Osteocyte (in vitro differentiated cells): ENCODE measurements around the gene TAS2R7. TPM values are rescaled to one million over a fixed set of nuclear protein-coding genes. Genes with fewer than 3 reads are reported as not detected.

Source experiments
- DNase-seq: peaks from one replicate; pipeline ENCODE4 v3.0.0; 2021; ENCODE audit warnings: mixed read lengths; ENCODE audit not compliant: unreplicated experiment; ENCODE audit errors: extremely low spot score
- H3K27ac Mint-ChIP-seq: one replicate; pipeline ENCODE4 v1.8.0; 2021; ENCODE audit warnings: mild to moderate bottlenecking, mixed read lengths; ENCODE audit not compliant: unreplicated experiment
- H3K27me3 Mint-ChIP-seq: one replicate; pipeline ENCODE4 v1.8.0; 2021; ENCODE audit warnings: mixed read lengths; ENCODE audit not compliant: unreplicated experiment
- H3K36me3 Mint-ChIP-seq: one replicate; pipeline ENCODE4 v1.8.0; 2021; ENCODE audit warnings: mixed read lengths; ENCODE audit not compliant: unreplicated experiment
- H3K4me1 Mint-ChIP-seq: one replicate; pipeline ENCODE4 v1.8.0; 2021; ENCODE audit warnings: mixed read lengths; ENCODE audit not compliant: unreplicated experiment
- H3K4me3 Mint-ChIP-seq: one replicate; pipeline ENCODE4 v1.8.0; 2021; ENCODE audit warnings: mild to moderate bottlenecking, moderate library complexity, mixed read lengths; ENCODE audit not compliant: unreplicated experiment
- H3K9me3 Mint-ChIP-seq: one replicate; pipeline ENCODE4 v1.8.0; 2021; ENCODE audit warnings: mixed read lengths; ENCODE audit not compliant: unreplicated experiment
- total RNA-seq: library from RNA; stranded (reverse); gene quantifications from 2 replicates; pipeline ENCODE4 v1.2.1, GENCODE V29; 2021
- TF ChIP-seq, protein P1 (sequence below): fragments of 200-600 bp; sonication (generic); IDR thresholded peaks from 2 replicates; pipeline ENCODE4 v1.5.0; 2021; ENCODE audit warnings: antibody characterized with exemption, mild to moderate bottlenecking, moderate library complexity

TAS2R7 gene
- total RNA-seq, 1 donor from 2014 or later, result not detected

DNA sequence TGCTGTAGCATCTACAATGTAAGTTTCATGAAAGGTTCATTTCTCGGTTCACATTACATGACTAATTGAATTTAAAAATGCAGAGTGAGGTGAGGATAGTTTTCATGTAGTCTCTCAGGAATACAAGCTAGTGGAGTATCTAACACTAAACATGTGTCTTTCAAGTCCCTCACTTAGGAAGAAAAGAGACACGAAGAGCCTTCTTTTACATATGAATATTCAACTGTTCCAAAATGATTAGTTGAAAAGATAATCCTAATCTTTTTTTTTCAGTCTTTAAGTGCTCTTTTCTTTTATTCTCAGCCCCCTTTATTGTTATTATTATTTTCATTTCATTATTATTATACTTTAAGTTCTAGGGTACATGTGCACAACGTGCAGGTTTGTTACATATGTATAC lies 36.0 kb upstream of the TAS2R7 start:
- Mint-ChIP-seq H3K4me3 (no peak overlapping the region), H3K27me3 (no peaks in the 10 kb centered on the region), H3K27ac (no peak overlapping the region), H3K4me1 (no peaks in the 10 kb centered on the region), H3K9me3 (no peaks in the 10 kb centered on the region), H3K36me3 (peaks cover 14% of the 10 kb centered on the region)
- DNase-seq, result no peak
- TF ChIP-seq, protein P1, sequence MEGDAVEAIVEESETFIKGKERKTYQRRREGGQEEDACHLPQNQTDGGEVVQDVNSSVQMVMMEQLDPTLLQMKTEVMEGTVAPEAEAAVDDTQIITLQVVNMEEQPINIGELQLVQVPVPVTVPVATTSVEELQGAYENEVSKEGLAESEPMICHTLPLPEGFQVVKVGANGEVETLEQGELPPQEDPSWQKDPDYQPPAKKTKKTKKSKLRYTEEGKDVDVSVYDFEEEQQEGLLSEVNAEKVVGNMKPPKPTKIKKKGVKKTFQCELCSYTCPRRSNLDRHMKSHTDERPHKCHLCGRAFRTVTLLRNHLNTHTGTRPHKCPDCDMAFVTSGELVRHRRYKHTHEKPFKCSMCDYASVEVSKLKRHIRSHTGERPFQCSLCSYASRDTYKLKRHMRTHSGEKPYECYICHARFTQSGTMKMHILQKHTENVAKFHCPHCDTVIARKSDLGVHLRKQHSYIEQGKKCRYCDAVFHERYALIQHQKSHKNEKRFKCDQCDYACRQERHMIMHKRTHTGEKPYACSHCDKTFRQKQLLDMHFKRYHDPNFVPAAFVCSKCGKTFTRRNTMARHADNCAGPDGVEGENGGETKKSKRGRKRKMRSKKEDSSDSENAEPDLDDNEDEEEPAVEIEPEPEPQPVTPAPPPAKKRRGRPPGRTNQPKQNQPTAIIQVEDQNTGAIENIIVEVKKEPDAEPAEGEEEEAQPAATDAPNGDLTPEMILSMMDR, result no peak

DNA sequence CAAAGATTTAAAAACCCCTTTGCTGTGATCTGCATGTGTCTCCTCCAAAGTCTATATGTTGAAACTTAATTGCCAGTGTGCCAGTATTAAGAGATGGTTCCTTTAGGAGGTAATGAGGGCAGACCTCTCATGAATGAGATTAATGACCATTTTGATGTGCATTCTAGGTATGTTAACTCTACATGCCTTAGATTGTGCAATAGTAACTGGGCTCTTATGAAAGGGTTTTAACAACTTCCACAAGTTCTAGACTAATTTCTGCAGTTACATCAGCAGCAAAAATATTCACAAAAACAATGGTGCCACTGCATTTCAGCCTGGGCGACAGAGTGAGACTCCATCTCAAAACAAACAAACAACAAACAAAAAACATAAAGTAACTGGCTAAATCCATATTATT lies 27.6 kb upstream of the TAS2R7 start:
- no peak for DNase-seq
- Mint-ChIP-seq H3K9me3 (no peaks in the 10 kb centered on the region), H3K27me3 (no peaks in the 10 kb centered on the region), H3K36me3 (no peaks in the 10 kb centered on the region), H3K27ac (no peak overlapping the region), H3K4me3 (no peak overlapping the region), H3K4me1 (no peaks in the 10 kb centered on the region)
- TF ChIP-seq, protein P1, result no peak

DNA sequence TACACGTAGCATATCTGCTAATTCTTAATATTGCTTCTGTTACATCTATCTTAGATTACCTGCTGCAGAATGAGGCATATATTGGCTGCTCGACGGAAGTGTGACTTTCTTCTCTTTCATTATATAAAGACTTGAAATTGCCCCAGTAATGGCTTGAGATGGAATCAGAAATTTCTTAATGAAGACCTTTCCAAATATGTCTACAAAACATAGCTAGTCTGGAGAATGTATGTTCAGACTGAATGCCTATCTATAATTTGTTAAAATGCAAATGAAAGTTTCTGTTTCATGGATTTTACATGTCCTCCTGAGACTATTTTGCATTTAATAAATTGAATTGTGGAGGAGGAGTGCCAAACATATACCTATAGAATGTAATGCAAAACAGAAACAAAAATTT lies 23.8 kb upstream of the TAS2R7 start, which contains the start of gene TAS2R10:
Gene TAS2R10, minus strand, starts transcription at position 101 of the 400 bp plus-strand sequence. Its CDS starts 89 bp downstream, at position 12.
- Mint-ChIP-seq H3K36me3 (no peaks in the 10 kb centered on the region), H3K27ac (no peak within 1 kb of the TSS), H3K4me3 (no peak within 1 kb of the TSS), H3K9me3 (no peaks in the 10 kb centered on the region), H3K4me1 (no peaks in the 10 kb centered on the region), H3K27me3 (no peaks in the 10 kb centered on the region)
- DNase-seq, result no peak
- TF ChIP-seq, protein P1, result no peak

DNA sequence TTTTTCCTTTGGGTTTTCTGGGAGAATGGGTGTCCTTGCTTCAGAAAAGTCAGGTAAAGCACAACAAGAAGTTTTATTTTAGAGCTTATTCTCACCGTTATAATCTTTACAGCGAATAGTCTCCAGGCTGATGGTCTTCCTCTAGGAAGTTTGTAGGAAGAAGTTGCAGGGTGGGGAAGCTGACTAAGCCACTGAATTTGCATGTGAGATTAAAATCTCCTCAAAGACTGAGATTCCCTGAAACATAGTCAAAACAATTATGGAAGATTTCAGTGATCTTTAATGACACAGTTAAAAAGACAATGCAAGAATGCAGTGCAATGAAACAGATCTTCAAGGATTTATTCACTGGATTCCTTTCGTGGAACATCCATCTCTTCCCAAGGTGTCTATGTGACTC lies 22.5 kb upstream of the TAS2R7 start:
- H3K9me3 Mint-ChIP-seq, result no peaks in the 10 kb centered on the region
- H3K36me3 Mint-ChIP-seq, result no peaks in the 10 kb centered on the region

DNA sequence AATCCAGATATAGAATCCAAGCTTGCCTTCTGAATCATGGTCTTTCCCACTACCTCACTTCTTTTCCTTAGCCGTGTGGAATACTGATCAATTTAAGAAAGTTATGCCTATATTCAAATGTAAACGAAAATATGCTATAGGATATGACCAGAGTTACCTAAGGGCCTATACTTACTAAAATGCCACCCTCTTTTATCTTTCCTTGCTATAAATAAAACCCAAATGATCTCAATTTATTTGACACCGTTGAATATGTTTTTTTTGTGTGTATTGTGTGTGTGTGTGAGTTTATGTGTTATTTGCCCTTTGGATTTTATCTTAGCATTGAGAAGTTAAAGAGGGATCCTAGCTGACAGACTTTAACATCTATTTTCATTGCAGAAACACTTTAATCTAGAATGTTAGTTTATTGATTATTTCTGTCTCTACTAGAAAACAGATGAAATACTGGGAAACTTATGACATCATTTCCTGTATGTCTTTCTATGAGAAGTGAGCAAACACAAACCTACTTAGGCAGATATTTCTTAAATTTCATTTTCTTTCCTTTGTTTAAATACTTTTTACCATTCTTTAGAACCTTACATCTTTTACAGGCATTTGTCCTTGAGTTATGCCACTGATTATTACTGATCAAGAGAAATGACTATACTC lies 9.6 kb upstream of the TAS2R7 start:
- TF ChIP-seq, protein P1, result no peak
- Mint-ChIP-seq H3K4me3 (no peak overlapping the region), H3K27ac (no peak overlapping the region), H3K9me3 (no peaks in the 10 kb centered on the region), H3K27me3 (peaks cover 21% of the 10 kb centered on the region), H3K4me1 (no peaks in the 10 kb centered on the region), H3K36me3 (no peaks in the 10 kb centered on the region)
- no peak for DNase-seq

More for the DNA sequence above, 22.5 kb upstream of the TAS2R7 start:
- Mint-ChIP-seq H3K4me1 (no peaks in the 10 kb centered on the region), H3K27me3 (no peaks in the 10 kb centered on the region), H3K27ac (no peak overlapping the region), H3K4me3 (no peak overlapping the region)
- TF ChIP-seq, protein P1, result no peak
- DNase-seq, result no peak
